SU-DHL-6 (cell line): Measurements from ENCODE around the gene SNRPE.

Source experiments
- CTCF ChIP-seq: fragments of 200-600 bp; sonication (generic); IDR thresholded peaks from one replicate; pipeline ENCODE4 v1.5.1; 2017; ENCODE audit warnings: antibody characterized with exemption, mild to moderate bottlenecking, low read length, moderate library complexity; ENCODE audit not compliant: insufficient read depth, poor library complexity, severe bottlenecking
- EZH2phosphoT487 ChIP-seq: fragments of 200-600 bp; sonication (generic), shearing (Covaris generic); conservative IDR thresholded peaks from 2 replicates; pipeline ENCODE4 v1.6.1; 2018; ENCODE audit warnings: mild to moderate bottlenecking, antibody characterized with exemption, low read length, moderate library complexity, mixed read lengths

- no peak for TF ChIP-seq CTCF
- TF ChIP-seq EZH2phosphoT487 = no peak
These were observed 51.7 kb downstream of the SNRPE start for GRCh38 chr1:203913073-203913521.
